GM19324 (cell line): Measurements from ENCODE around the gene VANGL1.

Experiments used
- ATAC-seq: cut with Tn5 transposase; IDR thresholded peaks from one replicate; pipeline ENCODE4 v1.9.1; 2021; ENCODE audit warnings: mild to moderate bottlenecking, moderate library complexity; ENCODE audit not compliant: unreplicated experiment, low FRiP score

VANGL1 gene

GRCh38 chr1:115666206-115666605, 24.4 kb downstream of the VANGL1 start:
- ATAC-seq = no peak

GRCh38 chr1:115666702-115667101, 24.9 kb downstream of the VANGL1 start:
- ATAC-seq = no peak

- ATAC-seq = no peak
Observed at GRCh38 chr1:115668579-115668978, 26.8 kb downstream of the VANGL1 start.

- ATAC-seq = no peak
Observed at GRCh38 chr1:115669002-115669673, 27.4 kb downstream of the VANGL1 start.

- no peak for ATAC-seq
Observed at GRCh38 chr1:115669886-115670285, 28.1 kb downstream of the VANGL1 start.

GRCh38 chr1:115670476-115671175, 28.9 kb downstream of the VANGL1 start:
- no peak for ATAC-seq

GRCh38 chr1:115671176-115671934, 29.6 kb downstream of the VANGL1 start:
- no peak for ATAC-seq

GRCh38 chr1:115672224-115673009, 30.6 kb downstream of the VANGL1 start:
- no peak for ATAC-seq

- ATAC-seq = no peak
Observed at GRCh38 chr1:115676498-115677181, 34.9 kb downstream of the VANGL1 start.

GRCh38 chr1:115677182-115677555, 35.4 kb downstream of the VANGL1 start:
- no peak for ATAC-seq

- ATAC-seq = no peak
Observed at GRCh38 chr1:115677565-115677964, 35.8 kb downstream of the VANGL1 start.

GRCh38 chr1:115678141-115678540, 36.4 kb downstream of the VANGL1 start:
- ATAC-seq = no peak

- ATAC-seq = no peak
Observed at GRCh38 chr1:115679141-115679611, 37.4 kb downstream of the VANGL1 start.

- no peak for ATAC-seq
Observed at GRCh38 chr1:115680730-115681111, 39.0 kb downstream of the VANGL1 start.

GRCh38 chr1:115682792-115683191, 41.0 kb downstream of the VANGL1 start:
- ATAC-seq = no peak

- ATAC-seq = no peak
Observed at GRCh38 chr1:115685029-115685705, 43.4 kb downstream of the VANGL1 start.

- ATAC-seq = no peak
Observed at GRCh38 chr1:115687744-115688143, 46.0 kb downstream of the VANGL1 start.

GRCh38 chr1:115690972-115691371, 49.2 kb downstream of the VANGL1 start:
- ATAC-seq = no peak

- no peak for ATAC-seq
Observed at GRCh38 chr1:115692224-115692623, 50.5 kb downstream of the VANGL1 start.

- no peak for ATAC-seq
Observed at GRCh38 chr1:115694805-115695204, 53.0 kb downstream of the VANGL1 start.
